Measurements from ENCODE around the gene PITX1.

GRCh38 chr5:134992148-134992547 lies 41.9 kb downstream of the PITX1 start:
- no peak for TF ChIP-seq CTCF (IDR thresholded peaks at IDR 0.05)
- no peak for TF ChIP-seq EZH2 (IDR thresholded peaks at IDR 0.05; ENCODE audit: borderline replicate concordance, insufficient read depth, low read depth, low read length, poor library complexity, severe bottlenecking)
